Spleen (tissue), 11 donors: ENCODE results near the gene MMP2. TPM values are rescaled to one million over a fixed set of nuclear protein-coding genes. Genes with fewer than 3 reads are reported as not detected.

ENCODE experiments used
- DNase-seq: peaks from one replicate; pipeline ENCODE4 v3.0.0-alpha.2; 2020
- H3K27ac ChIP-seq, 8 donors: fragments of 200-600 bp; sonication (generic) in 7 of 8; 1 replicate in 4 of 8; 2 replicates in 4 of 8; pipeline versions ENCODE4 v1.5.0 to v1.8.0; 2016 to 2021; ENCODE audit warnings: inconsistent platforms in 4 of 8, mild to moderate bottlenecking in 4 of 8, moderate library complexity in 1 of 8
- H3K27me3 ChIP-seq, 7 donors: fragments of 200-600 bp; sonication (generic) in 6 of 7; replicated peaks in 1 of 7; 1 replicate in 4 of 7; 2 replicates in 3 of 7; pipeline versions ENCODE4 v1.5.0 to v1.8.0; 2016 to 2021; ENCODE audit warnings: inconsistent platforms in 3 of 7, mild to moderate bottlenecking in 1 of 7
- H3K36me3 ChIP-seq, 6 donors: fragments of 200-600 bp; sonication (generic) in 5 of 6; 1 replicate in 4 of 6; 2 replicates in 2 of 6; pipeline versions ENCODE4 v1.5.0 to v1.8.0; 2016 to 2021; ENCODE audit warnings: inconsistent platforms in 2 of 6
- H3K4me1 ChIP-seq, 6 donors: fragments of 200-600 bp; sonication (generic) in 5 of 6; 1 replicate in 3 of 6; 2 replicates in 3 of 6; pipeline versions ENCODE4 v1.5.0 to v1.8.0; 2016 to 2021; ENCODE audit warnings: inconsistent platforms in 3 of 6
- H3K4me3 ChIP-seq, 8 donors: fragments of 200-600 bp; sonication (generic) in 7 of 8; 1 replicate in 4 of 8; 2 replicates in 4 of 8; pipeline versions ENCODE4 v1.5.0 to v1.8.0; 2016 to 2021; ENCODE audit warnings: inconsistent platforms in 4 of 8, mild to moderate bottlenecking in 4 of 8, moderate library complexity in 2 of 8
- H3K9me3 ChIP-seq, 8 donors: fragments of 200-600 bp; sonication (generic) in 7 of 8; 1 replicate in 4 of 8; 2 replicates in 4 of 8; pipeline versions ENCODE4 v1.5.0 to v1.8.0; 2016 to 2021; ENCODE audit warnings: inconsistent platforms in 4 of 8
- CTCF ChIP-seq, 11 experiments: fragments of 200-600 bp in 7 of 11; fragments of 450-650 bp in 4 of 11; sonication (generic) in 4 of 11; IDR thresholded peaks in 8 of 11; conservative IDR thresholded peaks in 3 of 11; 1 replicate in 7 of 11; 2 replicates in 4 of 11; pipeline versions ENCODE4 v1.4.0 to v1.8.0; 2016 to 2021; ENCODE audit warnings: antibody characterized with exemption in 11 of 11, inconsistent platforms in 4 of 11, mild to moderate bottlenecking in 1 of 11
- POLR2A ChIP-seq, 3 donors: fragments of 450-650 bp; IDR thresholded peaks; one replicate each; pipeline ENCODE4 v1.5.1; 2017; ENCODE audit warnings: antibody characterized with exemption in 3 of 3, mild to moderate bottlenecking in 1 of 3
- POLR2AphosphoS5 ChIP-seq, 3 donors: sonication (generic); formaldehyde crosslinking; IDR thresholded peaks; one replicate each; pipeline ENCODE4 v1.5.1; 2017; ENCODE audit warnings: antibody characterized with exemption in 3 of 3
- WGBS, 5 donors: extraction: QIAGEN DNeasy Blood & Tissue Kit in 3 of 5; methylation state at CpG; one replicate each; pipeline versions ENCODE4 v1.1.5 to v1.1.7; 2013 to 2018; 5-methylcytosine and 5-hydroxymethylcytosine counted together
- intact Hi-C: fragments of 100-400 bp; cut with DNase I; formaldehyde crosslinking; loops from one replicate; pipeline ENCODE4 v1.15.0; 2023; ENCODE audit warnings: low total_unique reads
- polyA plus RNA-seq, 3 donors: library from polyadenylated mRNA; stranded (reverse); fragments of 200-250 nt; gene quantifications; one replicate each; pipeline ENCODE4 v1.2.1, GENCODE V29; 2013
- total RNA-seq, 7 donors: library from RNA; depleted of rRNA in 3 of 7; stranded (reverse); fragments of >200 nt in 3 of 7; fragmentation: NEBNext Ultra II Directional in 4 of 7; extraction: Animal tissue kit (Norgen Biotek cat#: 25700) in 4 of 7; gene quantifications; one replicate each; pipeline versions ENCODE4 v1.1.0 to v1.2.1, GENCODE V29; 2016 to 2021
- donor health status: healthy with polysubstance abuse.
- donor health status: DM: no; HTN: no; CAD: no; lungs with moderate emphysema.
- donor health status: DM: no; HTN: no; CAD: no.
- donor health status: Bipolar disorder and iron deficiency.
- donor health status: healthy.
- donor health status: DM: no; HTN: no; CAD: no.
- donor health status: DM: yes; HTN: yes; CAD: no.

Gene MMP2
- total and polyA plus RNA-seq, 10 donors, result 5.0 to 162 (median 51.3) TPM

GRCh38 chr16:55534756-55535155, 55.8 kb downstream of the MMP2 start:
- Histone ChIP-seq H3K4me1 (peaks cover 0 to 12% (median 0%) of the 10 kb centered on the region in 6 donors), H3K27me3 (no peaks in the 10 kb centered on the region), H3K4me3 (no peak overlapping the region), H3K36me3 (peaks cover 0 to 52% (median 1%) of the 10 kb centered on the region in 6 donors), H3K9me3 (no peaks in the 10 kb centered on the region), H3K27ac (peak overlapping the region in 3 of 8 donors; percentile 10 to 39 (median 27))
- WGBS, 5 donors, result 70 to 80% (median 74%) methylated on average over 2 of the region's 2 CpGs
- no peak for TF ChIP-seq POLR2A (IDR thresholded peaks at IDR 0.05)
- no peak for TF ChIP-seq CTCF (IDR thresholded peaks at IDR 0.05 in 8 of 11, conservative IDR thresholded peaks at IDR 0.05 in 3 of 11)
- TF ChIP-seq POLR2AphosphoS5 (IDR thresholded peaks at IDR 0.05), result no peak
- DNase-seq, result no peak
- intact Hi-C loops, result no loop called here

DNA sequence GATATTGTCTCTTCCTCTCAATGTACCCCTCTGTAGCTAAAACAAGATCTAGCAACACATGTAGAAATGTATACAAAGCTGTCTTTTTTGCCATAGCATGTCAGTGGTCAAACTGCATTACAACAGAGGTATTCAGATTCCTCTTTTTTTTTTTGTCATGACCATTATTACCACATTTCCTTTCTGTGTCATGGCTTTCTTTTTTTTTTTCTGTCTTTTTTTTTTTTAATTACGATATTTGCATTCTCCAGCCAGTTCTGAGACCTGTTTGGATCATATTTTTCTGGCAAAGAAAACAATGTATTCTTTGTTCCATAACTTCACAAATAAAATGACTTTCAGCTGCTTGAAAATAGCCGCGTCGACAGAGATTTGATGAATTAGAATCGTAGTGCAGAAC, 60.1 kb downstream of the MMP2 start:
- no peaks in the 10 kb centered on the region for H3K27me3 ChIP-seq
- peak overlapping the region in 6 of 8 donors; percentile 11 to 77 (median 60) for H3K27ac ChIP-seq
- TF ChIP-seq CTCF (IDR thresholded peaks at IDR 0.05 in 8 of 11, conservative IDR thresholded peaks at IDR 0.05 in 3 of 11) (no peak), POLR2AphosphoS5 (IDR thresholded peaks at IDR 0.05) (no peak), POLR2A (IDR thresholded peaks at IDR 0.05) (no peak)
- peaks cover 0 to 12% (median 0%) of the 10 kb centered on the region in 6 donors for H3K4me1 ChIP-seq
- DNase-seq, result no peak
- H3K9me3 ChIP-seq, result no peaks in the 10 kb centered on the region
- no peak overlapping the region for H3K4me3 ChIP-seq
- intact Hi-C loops, result no loop called here
- whole genome bisulfite sequencing, 5 donors, result 54 to 68% (median 62%) methylated on average over 5 of the region's 5 CpGs
- peaks cover 0 to 25% (median 0%) of the 10 kb centered on the region in 6 donors for H3K36me3 ChIP-seq

DNA sequence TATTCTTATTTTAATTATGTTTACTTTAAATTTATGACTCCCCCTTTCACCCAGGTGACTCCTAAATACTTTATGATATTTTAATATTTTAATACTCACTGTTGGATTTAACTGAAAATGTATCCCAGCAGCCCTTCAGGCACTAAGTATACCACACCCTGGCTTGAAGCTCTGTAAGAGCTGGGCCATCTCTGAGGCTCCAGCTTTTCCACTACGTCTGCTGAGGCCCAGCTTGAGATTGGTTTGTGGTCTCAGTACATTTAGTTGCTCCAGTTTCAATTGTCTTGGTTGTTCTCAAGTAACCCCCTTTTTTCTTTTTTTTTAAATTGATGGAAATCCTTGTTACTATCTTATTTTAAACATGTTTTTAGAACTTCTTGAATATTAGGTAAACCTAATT, 60.5 kb downstream of the MMP2 start:
- no peak overlapping the region for H3K4me3 ChIP-seq
- TF ChIP-seq CTCF (IDR thresholded peaks at IDR 0.05 in 8 of 11, conservative IDR thresholded peaks at IDR 0.05 in 3 of 11) (no peak), POLR2A (IDR thresholded peaks at IDR 0.05) (no peak), POLR2AphosphoS5 (IDR thresholded peaks at IDR 0.05) (no peak)
- H3K9me3 ChIP-seq, result no peaks in the 10 kb centered on the region
- intact Hi-C loops, result no loop called here
- peaks cover 0 to 30% (median 0%) of the 10 kb centered on the region in 6 donors for H3K36me3 ChIP-seq
- H3K4me1 ChIP-seq, result peaks cover 0 to 12% (median 0%) of the 10 kb centered on the region in 6 donors
- H3K27ac ChIP-seq, result peak overlapping the region in 5 of 8 donors; percentile 48 to 77 (median 61)
- H3K27me3 ChIP-seq, result no peaks in the 10 kb centered on the region
- 30 to 69% (median 48%) methylated on average over 1 of the region's 1 CpG for WGBS, 5 donors
- DNase-seq, result no peak

- Histone ChIP-seq H3K36me3 (peaks cover 0 to 35% (median 0%) of the 10 kb centered on the region in 6 donors), H3K9me3 (no peaks in the 10 kb centered on the region), H3K27ac (no peak overlapping the region), H3K27me3 (no peaks in the 10 kb centered on the region), H3K4me1 (peaks cover 0 to 12% (median 0%) of the 10 kb centered on the region in 6 donors), H3K4me3 (no peak overlapping the region)
- TF ChIP-seq POLR2AphosphoS5 (IDR thresholded peaks at IDR 0.05) (no peak), CTCF (IDR thresholded peaks at IDR 0.05 in 8 of 11, conservative IDR thresholded peaks at IDR 0.05 in 3 of 11) (no peak), POLR2A (IDR thresholded peaks at IDR 0.05) (no peak)
- DNase-seq, result no peak
- whole genome bisulfite sequencing, 5 donors, result 90 to 100% (median 96%) methylated on average over 1 of the region's 1 CpG
- intact Hi-C loops, result no loop called here
These were observed 61.2 kb downstream of the MMP2 start for GRCh38 chr16:55540221-55540620.
